ENCODE measurements around the gene FRMPD2. TPM values are rescaled to one million over a fixed set of nuclear protein-coding genes. Genes with fewer than 3 reads are reported as not detected.

Gene FRMPD2
- total and polyA plus RNA-seq, 2 of the 4 experiments (the other 2 are of a cell fraction), result 0.18 TPM; not detected in 1

DNA sequence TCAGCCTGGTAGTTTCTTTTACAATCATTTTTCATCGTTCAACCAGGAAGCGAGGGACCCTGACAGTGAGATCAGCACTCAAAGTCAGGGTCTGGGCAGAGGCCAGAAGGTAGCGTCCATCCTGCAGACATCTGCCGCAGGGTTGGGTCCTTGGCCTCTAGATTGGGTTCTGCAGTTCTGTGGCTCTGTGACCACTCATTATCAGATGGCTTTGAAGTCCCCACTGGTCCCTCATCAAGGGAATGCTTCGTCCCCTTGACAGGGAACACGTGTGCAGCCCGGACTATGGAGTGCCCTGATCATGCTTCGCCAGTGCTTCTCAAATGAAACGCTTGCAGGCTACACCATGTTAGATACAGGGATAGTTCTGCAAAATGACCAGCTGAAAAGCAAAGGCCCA lies 64.1 kb downstream of the FRMPD2 start:
- H2AK9ac ChIP-seq (replicated peaks; ENCODE audit: low read depth, low read length, poor library complexity), result no peak overlapping the region
- ATAC-seq (ENCODE audit: low read depth) (no peak), DNase-seq (no peak)
- H2BK120ac ChIP-seq (ENCODE audit: low read depth, low read length), result no peak overlapping the region
- 46% methylated on average over 3 of the region's 9 CpGs; no CpG with 5 or more reads in 1 of the 2 experiments for WGBS, 2 experiments (ENCODE audit: extremely low coverage in 2 of 2, insufficient read length in 1 of 2)
- H2BK20ac ChIP-seq (ENCODE audit: low read depth, low read length), result no peak overlapping the region
- no peak overlapping the region for H2BK5ac ChIP-seq (ENCODE audit: low read depth, low read length, poor library complexity, severe bottlenecking)
- H3K27me3 ChIP-seq (ENCODE audit: control insufficient read depth, insufficient read depth, low read length), result peaks cover 10% of the 10 kb centered on the region
- no peak overlapping the region for H3K9ac ChIP-seq (ENCODE audit: low read depth, low read length)
- H2AK5ac ChIP-seq (ENCODE audit: low read depth, low read length), result no peak overlapping the region
- no peaks in the 10 kb centered on the region for H4K20me1 ChIP-seq (ENCODE audit: insufficient read depth, low read length)
- no peak overlapping the region for H3K18ac ChIP-seq (ENCODE audit: low read depth, low read length)
- no peak overlapping the region for H3K4me3 ChIP-seq (ENCODE audit: insufficient read depth, low read depth, low read length)
- H3K36me3 ChIP-seq (ENCODE audit: control insufficient read depth, insufficient read depth, low read length), result no peaks in the 10 kb centered on the region
- H4K91ac ChIP-seq (ENCODE audit: insufficient read depth, low read depth, low read length), result no peak overlapping the region
- no peak overlapping the region for H4K8ac ChIP-seq (ENCODE audit: low read depth in 2 of 2, low read length in 2 of 2)
- no peak overlapping the region for H3K56ac ChIP-seq (ENCODE audit: extremely low read depth, insufficient read depth, low read length)
- POLR2A ChIA-PET (ENCODE audit: unreplicated experiment), result no interaction called here
- H2BK15ac ChIP-seq (ENCODE audit: low read depth, low read length), result no peak overlapping the region
- no peak overlapping the region for H3K4me2 ChIP-seq (ENCODE audit: low read depth, low read length)
- TF ChIP-seq SMC3 (IDR thresholded peaks at IDR 0.05; ENCODE audit: low read depth, low read length) (no peak), RFX5 (IDR thresholded peaks at IDR 0.05; ENCODE audit: low read depth, low read length) (no peak), RCOR1 (IDR thresholded peaks at IDR 0.05; ENCODE audit: insufficient replicate concordance, low read length) (no peak)
- TF ChIP-seq, protein P1, sequence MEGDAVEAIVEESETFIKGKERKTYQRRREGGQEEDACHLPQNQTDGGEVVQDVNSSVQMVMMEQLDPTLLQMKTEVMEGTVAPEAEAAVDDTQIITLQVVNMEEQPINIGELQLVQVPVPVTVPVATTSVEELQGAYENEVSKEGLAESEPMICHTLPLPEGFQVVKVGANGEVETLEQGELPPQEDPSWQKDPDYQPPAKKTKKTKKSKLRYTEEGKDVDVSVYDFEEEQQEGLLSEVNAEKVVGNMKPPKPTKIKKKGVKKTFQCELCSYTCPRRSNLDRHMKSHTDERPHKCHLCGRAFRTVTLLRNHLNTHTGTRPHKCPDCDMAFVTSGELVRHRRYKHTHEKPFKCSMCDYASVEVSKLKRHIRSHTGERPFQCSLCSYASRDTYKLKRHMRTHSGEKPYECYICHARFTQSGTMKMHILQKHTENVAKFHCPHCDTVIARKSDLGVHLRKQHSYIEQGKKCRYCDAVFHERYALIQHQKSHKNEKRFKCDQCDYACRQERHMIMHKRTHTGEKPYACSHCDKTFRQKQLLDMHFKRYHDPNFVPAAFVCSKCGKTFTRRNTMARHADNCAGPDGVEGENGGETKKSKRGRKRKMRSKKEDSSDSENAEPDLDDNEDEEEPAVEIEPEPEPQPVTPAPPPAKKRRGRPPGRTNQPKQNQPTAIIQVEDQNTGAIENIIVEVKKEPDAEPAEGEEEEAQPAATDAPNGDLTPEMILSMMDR (conservative IDR thresholded peaks at IDR 0.05; ENCODE audit: low read depth, low read length), result no peak
- no peaks in the 10 kb centered on the region for H3K4me1 ChIP-seq (ENCODE audit: control insufficient read depth, insufficient read depth, low read length)
- H3K9me1 ChIP-seq (ENCODE audit: insufficient read depth, low read length), result no peaks in the 10 kb centered on the region
- H4K5ac ChIP-seq (ENCODE audit: low read depth, low read length), result no peak overlapping the region
- no peak overlapping the region for H3K23ac ChIP-seq (ENCODE audit: low read depth, low read length)
- H3K79me1 ChIP-seq (ENCODE audit: low read depth in 1 of 2, low read length in 2 of 2), result no peaks in the 10 kb centered on the region
- BruUV-seq (replicated peaks), result no TSS peak
- H2AFZ ChIP-seq (replicated peaks; ENCODE audit: low read length, poor library complexity), result no peak overlapping the region
- intact Hi-C loops (cut with micrococcal nuclease) (no loop called here), in situ Hi-C loops (cut with MboI; ENCODE audit: low sequenced_read_pairs) (loop anchor here (25.0 kb wide), 1 partner anchor 302 kb away; no protein-coding TSS in a partner anchor), dilution Hi-C loops (cut with HindIII; ENCODE audit: low sequenced_read_pairs, unreplicated experiment) (no loop called here)
- H3K27ac ChIP-seq (ENCODE audit: insufficient read depth, low read length), result no peak overlapping the region
- no peak overlapping the region for H3K4ac ChIP-seq (ENCODE audit: low read depth, low read length)
- H3K14ac ChIP-seq (replicated peaks; ENCODE audit: low read depth, low read length), result no peak overlapping the region
- CTCF ChIA-PET, result no interaction called here
- H3K9me3 ChIP-seq (ENCODE audit: control insufficient read depth, insufficient read depth, low read length), result no peaks in the 10 kb centered on the region
